HepG2 (cell line): ENCODE data around the gene MAGI1. TPM values are rescaled to one million over a fixed set of nuclear protein-coding genes. Genes with fewer than 3 reads are reported as not detected.

ENCODE experiments used
- ATAC-seq: fragments of 200-7000 bp; cut with Tn5 transposase; 3 replicates; pipeline ENCODE4 v1.9.1; 2020; ENCODE audit warnings: mild to moderate bottlenecking, moderate library complexity
- BruUV-seq: library from RNA; stranded (reverse); fragments of 400-500 nt; replicated peaks from 2 replicates; lab custom pipeline; 2021; lab: Mats Ljungman, UMichigan
- CTCF ChIA-PET: fragments of 300-600 bp; formaldehyde crosslinking; extraction: SDS; loops from one replicate; lab custom pipeline; 2021; ENCODE audit warnings: low total read pairs, inconsistent platforms, low intra/inter-chr PET ratio; lab: Yijun Ruan, JAX
- POLR2A ChIA-PET: fragments of 350-600 bp; sonication (Branson Sonifier 250); formaldehyde crosslinking; loops from one replicate; lab custom pipeline; 2020; ENCODE audit warnings: antibody characterized with exemption, inconsistent platforms; lab: Yijun Ruan, JAX
- DNase-seq: peaks from one replicate; pipeline ENCODE4 v3.0.0-alpha.2; 2015; ENCODE audit warnings: low spot score
- FAIRE-seq: peaks from 3 replicates; lab custom pipeline; 2011; peaks lifted over from hg19 to GRCh38; lab: Jason Lieb, UNC
- H2AFZ ChIP-seq: one replicate; pipeline ENCODE4 v1.6.1; 2011; ENCODE audit warnings: low read length, inconsistent platforms
- H3K27ac ChIP-seq: fragments of 300-600 bp; 3 replicates; pipeline ENCODE4 v1.8.0; 2011; ENCODE audit warnings: mixed run types, mild to moderate bottlenecking, mixed read lengths, low read length, inconsistent platforms; ENCODE audit not compliant: insufficient read depth; ENCODE audit errors: extremely low read length
- H3K27me3 ChIP-seq, 2 experiments: fragments of 200-600 bp in 1 of 2; 2 replicates in 1 of 2; 3 replicates in 1 of 2; pipeline versions ENCODE4 v1.6.0 to v1.8.0; 2011; ENCODE audit warnings: low read length in 2 of 2, mild to moderate bottlenecking in 2 of 2, moderate library complexity in 2 of 2, inconsistent platforms in 1 of 2; ENCODE audit not compliant: insufficient read depth in 2 of 2, control insufficient read depth in 1 of 2
- H3K36me3 ChIP-seq, 2 experiments: fragments of 200-600 bp in 1 of 2; replicated peaks in 1 of 2; 2 replicates in 1 of 2; 3 replicates in 1 of 2; pipeline versions ENCODE4 v1.5.1 to v1.8.0; 2011; ENCODE audit warnings: low read length in 2 of 2, inconsistent platforms in 1 of 2; ENCODE audit not compliant: insufficient read depth in 2 of 2, control insufficient read depth in 1 of 2
- H3K4me1 ChIP-seq: 2 replicates; pipeline ENCODE4 v1.5.1; 2012; ENCODE audit warnings: low read length, inconsistent platforms; ENCODE audit not compliant: insufficient read depth
- H3K4me2 ChIP-seq: 2 replicates; pipeline ENCODE4 v1.6.0; 2011; ENCODE audit warnings: low read depth, low read length, inconsistent platforms
- H3K4me3 ChIP-seq, 3 experiments: fragments of 200-600 bp in 1 of 3; sonication (generic), shearing (Covaris generic) in 1 of 3; replicated peaks in 1 of 3; 2 replicates each; pipeline ENCODE4 v1.5.1; 2011 to 2016; ENCODE audit warnings: low read length in 3 of 3, inconsistent platforms in 2 of 3, low read depth in 2 of 3, mild to moderate bottlenecking in 2 of 3, control low read depth in 1 of 3, mixed read lengths in 1 of 3; ENCODE audit not compliant: insufficient read depth in 1 of 3
- H3K79me2 ChIP-seq: one replicate; pipeline ENCODE4 v1.6.1; 2011; ENCODE audit warnings: low read length, inconsistent platforms; ENCODE audit not compliant: insufficient read depth
- H3K9ac ChIP-seq: 2 replicates; pipeline ENCODE4 v1.6.0; 2011; ENCODE audit warnings: mild to moderate bottlenecking, low read depth, low read length, inconsistent platforms; ENCODE audit not compliant: insufficient read depth
- H3K9me3 ChIP-seq: 2 replicates; pipeline ENCODE4 v1.5.1; 2012; ENCODE audit warnings: mild to moderate bottlenecking, low read length
- H4K20me1 ChIP-seq: 2 replicates; pipeline ENCODE4 v1.6.0; 2011; ENCODE audit warnings: inconsistent platforms, mild to moderate bottlenecking, low read length, moderate library complexity; ENCODE audit not compliant: insufficient read depth
- CHCHD3 ChIP-seq: sonication (generic); formaldehyde crosslinking; IDR thresholded peaks from 2 replicates; pipeline ENCODE4 v1.8.0; 2022; ENCODE audit warnings: mild to moderate bottlenecking, missing genetic modification reagents, moderate library complexity
- HOXA7 ChIP-seq: sonication (generic); formaldehyde crosslinking; IDR thresholded peaks from 2 replicates; pipeline ENCODE4 v1.8.1; 2022; ENCODE audit warnings: mild to moderate bottlenecking, missing genetic modification reagents, moderate library complexity
- KDM1A ChIP-seq: IDR thresholded peaks from 2 replicates; pipeline ENCODE4 v1.6.1; 2016; ENCODE audit warnings: missing compliant biosample characterization
- RBM39 ChIP-seq: fragments of 200-400 bp; formaldehyde crosslinking; IDR thresholded peaks from one replicate; pipeline ENCODE4 v1.6.1; 2018; ENCODE audit warnings: antibody characterized with exemption, mild to moderate bottlenecking, low read depth, low read length; ENCODE audit not compliant: poor library complexity, severe bottlenecking
- RFX3 ChIP-seq: IDR thresholded peaks from 2 replicates; pipeline ENCODE4 v1.6.1; 2016; ENCODE audit warnings: missing biosample characterization, missing genetic modification reagents
- RXRB ChIP-seq: IDR thresholded peaks from 2 replicates; pipeline ENCODE4 v1.6.1; 2016; ENCODE audit warnings: borderline replicate concordance, missing genetic modification reagents, missing compliant biosample characterization
- SALL2 ChIP-seq: sonication (generic); formaldehyde crosslinking; IDR thresholded peaks from 2 replicates; pipeline ENCODE4 v1.8.1; 2023; ENCODE audit warnings: mild to moderate bottlenecking, missing genetic modification reagents, inconsistent platforms
- SKI ChIP-seq: fragments of 450-650 bp; IDR thresholded peaks from one replicate; pipeline ENCODE4 v1.6.1; 2018; ENCODE audit warnings: mild to moderate bottlenecking; ENCODE audit not compliant: partially characterized antibody
- ZEB1 ChIP-seq: IDR thresholded peaks from 2 replicates; pipeline ENCODE4 v1.6.1; 2012; ENCODE audit warnings: mild to moderate bottlenecking, low read depth, inconsistent platforms; ENCODE audit not compliant: insufficient replicate concordance
- ZFP41 ChIP-seq: sonication (generic); formaldehyde crosslinking; IDR thresholded peaks from 2 replicates; pipeline ENCODE4 v1.4.0; 2020; ENCODE audit warnings: mild to moderate bottlenecking, missing genetic modification reagents, borderline replicate concordance
- ZMYM4 ChIP-seq: sonication (generic); formaldehyde crosslinking; IDR thresholded peaks from 2 replicates; pipeline ENCODE4 v1.8.1; 2023; ENCODE audit warnings: mild to moderate bottlenecking, missing genetic modification reagents
- ZNF256 ChIP-seq: sonication (generic); formaldehyde crosslinking; conservative IDR thresholded peaks from 2 replicates; pipeline ENCODE4 v1.4.0; 2020; ENCODE audit warnings: missing genetic modification reagents
- ZNF572 ChIP-seq: sonication (generic); formaldehyde crosslinking; IDR thresholded peaks from 2 replicates; pipeline ENCODE4 v1.5.1; 2020; ENCODE audit warnings: mild to moderate bottlenecking, missing genetic modification reagents
- ZNF766 ChIP-seq: sonication (generic); formaldehyde crosslinking; IDR thresholded peaks from 2 replicates; pipeline ENCODE4 v1.5.0; 2020; ENCODE audit warnings: missing genetic modification reagents, borderline replicate concordance
- WGBS: methylation state at CpG from one replicate; pipeline ENCODE4 v1.1.6; 2017; ENCODE audit warnings: low lambda C conversion rate; 5-methylcytosine and 5-hydroxymethylcytosine counted together
- in situ Hi-C: cut with HindIII; loops from 2 replicates; pipeline ENCODE4 v1.10.0; 2017; ENCODE audit warnings: low pct_unique_long_range_greater_than_20kb; ENCODE audit not compliant: extremely low pct_ligation_motif_present
- intact Hi-C: fragments of 100-400 bp; cut with micrococcal nuclease; formaldehyde crosslinking; loops from one replicate; pipeline ENCODE4 v1.10.0; 2022; ENCODE audit not compliant: unreplicated experiment
- polyA plus RNA-seq, 8 experiments: library from polyadenylated mRNA; depleted of rRNA in 3 of 8; stranded (reverse) in 7 of 8; unstranded in 1 of 8; fragments of >200 nt; fragmentation: Illumina TruSeq in 4 of 8; extraction: Trizol in 4 of 8; gene quantifications; 2 replicates each; pipeline versions ENCODE4 v1.2.1 to v1.2.3, GENCODE V29; 2011 to 2016; ENCODE audit warnings: low read depth in 4 of 8, missing spikeins in 1 of 8, mixed read lengths in 1 of 8; ENCODE audit not compliant: insufficient read depth in 1 of 8
- total RNA-seq, 5 experiments: library from RNA; depleted of rRNA; stranded (reverse); fragments of >200 nt; fragmentation: Illumina TruSeq; extraction: Trizol; gene quantifications; 2 replicates each; pipeline ENCODE4 v1.2.3, GENCODE V29; 2016; ENCODE audit warnings: low read depth in 1 of 5
- TF ChIP-seq, protein P1 (sequence below), 2 experiments: IDR thresholded peaks; 2 replicates each; pipeline ENCODE4 v1.6.1; 2011 to 2012; ENCODE audit warnings: low read length in 2 of 2, borderline replicate concordance in 1 of 2, low read depth in 1 of 2, mild to moderate bottlenecking in 1 of 2, moderate library complexity in 1 of 2
- TF ChIP-seq, protein P2 (sequence below): sonication (generic); formaldehyde crosslinking; IDR thresholded peaks from 2 replicates; pipeline ENCODE4 v1.8.1; 2022; ENCODE audit warnings: mild to moderate bottlenecking, missing genetic modification reagents
- TF ChIP-seq, protein P3 (sequence below): sonication (generic); formaldehyde crosslinking; IDR thresholded peaks from 2 replicates; pipeline ENCODE4 v1.8.1; 2023; ENCODE audit warnings: mild to moderate bottlenecking, missing genetic modification reagents
- TF ChIP-seq, protein P4 (sequence below): sonication (generic); formaldehyde crosslinking; IDR thresholded peaks from 2 replicates; pipeline ENCODE4 v1.5.1; 2020; ENCODE audit warnings: missing genetic modification reagents, mild to moderate bottlenecking, borderline replicate concordance

Gene MAGI1
- total and polyA plus RNA-seq, 2 of the 13 experiments (the other 11 are each of a cell fraction or from before 2014, with no cell fraction given) = 22.2 to 26.0 TPM

DNA sequence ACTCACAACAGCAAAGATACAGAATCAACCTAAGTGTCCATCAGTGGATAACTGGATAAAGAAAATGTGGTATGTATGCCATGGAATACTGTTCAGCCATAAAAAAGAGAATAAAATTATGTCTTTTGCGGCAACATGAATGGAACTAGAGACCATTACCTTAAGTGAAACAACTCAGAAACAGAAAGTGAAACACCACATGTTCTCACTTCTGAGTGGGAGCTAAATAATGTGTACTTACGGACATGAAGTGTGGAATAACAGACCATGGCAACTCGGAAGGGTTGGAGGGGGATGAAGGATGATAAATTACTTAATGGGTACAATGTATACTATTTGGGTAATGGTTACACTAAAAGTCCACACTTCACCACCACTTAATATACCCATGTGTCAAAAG is 600.6 kb downstream of the MAGI1 start:
- H3K4me1 ChIP-seq = no peaks in the 10 kb centered on the region
- DNase-seq = no peak
- over 99% methylated on average over 3 of the region's 3 CpGs for WGBS
- no peak overlapping the region for H3K4me3 ChIP-seq
- H3K9ac ChIP-seq = no peak overlapping the region
- no TSS peak for BruUV-seq
- peaks cover 7 to 60% of the 10 kb centered on the region in 2 experiments for H3K36me3 ChIP-seq
- H3K4me2 ChIP-seq = no peak overlapping the region
- ATAC-seq = no peak
- POLR2A ChIA-PET = no interaction called here
- no peaks in the 10 kb centered on the region for H3K27me3 ChIP-seq
- H3K9me3 ChIP-seq = no peaks in the 10 kb centered on the region
- intact Hi-C loops (loop anchor here (2.0 kb wide), 2 partner anchors 235 to 291 kb away; no protein-coding TSS in a partner anchor), in situ Hi-C loops (loop anchor here (10.0 kb wide), 1 partner anchor 297 kb away; no protein-coding TSS in a partner anchor)
- no peak overlapping the region for H2AFZ ChIP-seq
- H3K79me2 ChIP-seq = no peaks in the 10 kb centered on the region
- no peaks in the 10 kb centered on the region for H4K20me1 ChIP-seq
- no peak for FAIRE-seq
- no peak overlapping the region for H3K27ac ChIP-seq
- CTCF ChIA-PET = no interaction called here
- TF ChIP-seq, protein P1, sequence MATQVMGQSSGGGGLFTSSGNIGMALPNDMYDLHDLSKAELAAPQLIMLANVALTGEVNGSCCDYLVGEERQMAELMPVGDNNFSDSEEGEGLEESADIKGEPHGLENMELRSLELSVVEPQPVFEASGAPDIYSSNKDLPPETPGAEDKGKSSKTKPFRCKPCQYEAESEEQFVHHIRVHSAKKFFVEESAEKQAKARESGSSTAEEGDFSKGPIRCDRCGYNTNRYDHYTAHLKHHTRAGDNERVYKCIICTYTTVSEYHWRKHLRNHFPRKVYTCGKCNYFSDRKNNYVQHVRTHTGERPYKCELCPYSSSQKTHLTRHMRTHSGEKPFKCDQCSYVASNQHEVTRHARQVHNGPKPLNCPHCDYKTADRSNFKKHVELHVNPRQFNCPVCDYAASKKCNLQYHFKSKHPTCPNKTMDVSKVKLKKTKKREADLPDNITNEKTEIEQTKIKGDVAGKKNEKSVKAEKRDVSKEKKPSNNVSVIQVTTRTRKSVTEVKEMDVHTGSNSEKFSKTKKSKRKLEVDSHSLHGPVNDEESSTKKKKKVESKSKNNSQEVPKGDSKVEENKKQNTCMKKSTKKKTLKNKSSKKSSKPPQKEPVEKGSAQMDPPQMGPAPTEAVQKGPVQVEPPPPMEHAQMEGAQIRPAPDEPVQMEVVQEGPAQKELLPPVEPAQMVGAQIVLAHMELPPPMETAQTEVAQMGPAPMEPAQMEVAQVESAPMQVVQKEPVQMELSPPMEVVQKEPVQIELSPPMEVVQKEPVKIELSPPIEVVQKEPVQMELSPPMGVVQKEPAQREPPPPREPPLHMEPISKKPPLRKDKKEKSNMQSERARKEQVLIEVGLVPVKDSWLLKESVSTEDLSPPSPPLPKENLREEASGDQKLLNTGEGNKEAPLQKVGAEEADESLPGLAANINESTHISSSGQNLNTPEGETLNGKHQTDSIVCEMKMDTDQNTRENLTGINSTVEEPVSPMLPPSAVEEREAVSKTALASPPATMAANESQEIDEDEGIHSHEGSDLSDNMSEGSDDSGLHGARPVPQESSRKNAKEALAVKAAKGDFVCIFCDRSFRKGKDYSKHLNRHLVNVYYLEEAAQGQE (IDR thresholded peaks at IDR 0.05; ENCODE audit: borderline replicate concordance in 1 of 2, low read depth in 1 of 2, low read length in 2 of 2) = no peak
- TF ChIP-seq ZEB1 (no peak), ZNF256 (CRISPR knock-in tag) (no peak), ZNF572 (CRISPR knock-in tag) (no peak), SALL2 (CRISPR knock-in tag) (no peak), SKI (no peak), ZFP41 (CRISPR knock-in tag) (no peak), KDM1A (CRISPR knock-in tag) (no peak), ZMYM4 (CRISPR knock-in tag) (no peak), ZNF766 (no peak), HOXA7 (CRISPR knock-in tag) (no peak), CHCHD3 (CRISPR knock-in tag) (no peak), RFX3 (CRISPR knock-in tag) (no peak), RXRB (CRISPR knock-in tag) (no peak), RBM39 (no peak)
- TF ChIP-seq, protein P2, sequence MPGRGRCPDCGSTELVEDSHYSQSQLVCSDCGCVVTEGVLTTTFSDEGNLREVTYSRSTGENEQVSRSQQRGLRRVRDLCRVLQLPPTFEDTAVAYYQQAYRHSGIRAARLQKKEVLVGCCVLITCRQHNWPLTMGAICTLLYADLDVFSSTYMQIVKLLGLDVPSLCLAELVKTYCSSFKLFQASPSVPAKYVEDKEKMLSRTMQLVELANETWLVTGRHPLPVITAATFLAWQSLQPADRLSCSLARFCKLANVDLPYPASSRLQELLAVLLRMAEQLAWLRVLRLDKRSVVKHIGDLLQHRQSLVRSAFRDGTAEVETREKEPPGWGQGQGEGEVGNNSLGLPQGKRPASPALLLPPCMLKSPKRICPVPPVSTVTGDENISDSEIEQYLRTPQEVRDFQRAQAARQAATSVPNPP (CRISPR knock-in tag) = no peak
- TF ChIP-seq, protein P3, sequence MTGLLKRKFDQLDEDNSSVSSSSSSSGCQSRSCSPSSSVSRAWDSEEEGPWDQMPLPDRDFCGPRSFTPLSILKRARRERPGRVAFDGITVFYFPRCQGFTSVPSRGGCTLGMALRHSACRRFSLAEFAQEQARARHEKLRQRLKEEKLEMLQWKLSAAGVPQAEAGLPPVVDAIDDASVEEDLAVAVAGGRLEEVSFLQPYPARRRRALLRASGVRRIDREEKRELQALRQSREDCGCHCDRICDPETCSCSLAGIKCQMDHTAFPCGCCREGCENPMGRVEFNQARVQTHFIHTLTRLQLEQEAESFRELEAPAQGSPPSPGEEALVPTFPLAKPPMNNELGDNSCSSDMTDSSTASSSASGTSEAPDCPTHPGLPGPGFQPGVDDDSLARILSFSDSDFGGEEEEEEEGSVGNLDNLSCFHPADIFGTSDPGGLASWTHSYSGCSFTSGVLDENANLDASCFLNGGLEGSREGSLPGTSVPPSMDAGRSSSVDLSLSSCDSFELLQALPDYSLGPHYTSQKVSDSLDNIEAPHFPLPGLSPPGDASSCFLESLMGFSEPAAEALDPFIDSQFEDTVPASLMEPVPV (CRISPR knock-in tag) = no peak
- TF ChIP-seq, protein P4, sequence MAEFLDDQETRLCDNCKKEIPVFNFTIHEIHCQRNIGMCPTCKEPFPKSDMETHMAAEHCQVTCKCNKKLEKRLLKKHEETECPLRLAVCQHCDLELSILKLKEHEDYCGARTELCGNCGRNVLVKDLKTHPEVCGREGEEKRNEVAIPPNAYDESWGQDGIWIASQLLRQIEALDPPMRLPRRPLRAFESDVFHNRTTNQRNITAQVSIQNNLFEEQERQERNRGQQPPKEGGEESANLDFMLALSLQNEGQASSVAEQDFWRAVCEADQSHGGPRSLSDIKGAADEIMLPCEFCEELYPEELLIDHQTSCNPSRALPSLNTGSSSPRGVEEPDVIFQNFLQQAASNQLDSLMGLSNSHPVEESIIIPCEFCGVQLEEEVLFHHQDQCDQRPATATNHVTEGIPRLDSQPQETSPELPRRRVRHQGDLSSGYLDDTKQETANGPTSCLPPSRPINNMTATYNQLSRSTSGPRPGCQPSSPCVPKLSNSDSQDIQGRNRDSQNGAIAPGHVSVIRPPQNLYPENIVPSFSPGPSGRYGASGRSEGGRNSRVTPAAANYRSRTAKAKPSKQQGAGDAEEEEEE (CRISPR knock-in tag) = no peak
